A549 (cell line): ENCODE results near the gene NRXN3.

ENCODE experiments used
- CHD2 ChIP-seq: fragments of 150-350 bp; IDR thresholded peaks from 2 replicates; pipeline ENCODE4 v1.6.1; 2014; ENCODE audit warnings: low read length; ENCODE audit not compliant: partially characterized antibody
- CHD4 ChIP-seq: fragments of 200-600 bp; sonication (generic); IDR thresholded peaks from 2 replicates; pipeline ENCODE4 v1.6.1; 2016; ENCODE audit warnings: antibody characterized with exemption, mild to moderate bottlenecking, borderline replicate concordance
- CTCF ChIP-seq: fragments of >200 bp; sonication (Bioruptor Twin); formaldehyde crosslinking; IDR thresholded peaks from 3 replicates; pipeline ENCODE4 v1.5.1; 2016
- E2F6 ChIP-seq: IDR thresholded peaks from 2 replicates; pipeline ENCODE4 v1.6.1; 2012; ENCODE audit warnings: low read depth, borderline replicate concordance
- EHMT2 ChIP-seq: fragments of 200-600 bp; sonication (generic); IDR thresholded peaks from 2 replicates; pipeline ENCODE4 v1.6.1; 2016; ENCODE audit warnings: antibody characterized with exemption, low read depth, mild to moderate bottlenecking, moderate library complexity
- EP300 ChIP-seq, 2 experiments: fragments of >200 bp; sonication (Bioruptor Twin); formaldehyde crosslinking; IDR thresholded peaks; 2 replicates in 1 of 2; 3 replicates in 1 of 2; pipeline ENCODE4 v1.6.1; 2016 to 2017
- HMGXB4 ChIP-seq: fragments of 250-450 bp; sonication (Bioruptor Pico); IDR thresholded peaks from 2 replicates; pipeline ENCODE4 v1.5.0; 2021; ENCODE audit warnings: mild to moderate bottlenecking, moderate library complexity, borderline replicate concordance
- POLR2A ChIP-seq: IDR thresholded peaks from 2 replicates; pipeline ENCODE4 v1.6.1; 2012; ENCODE audit warnings: mild to moderate bottlenecking, low read length
- POLR2AphosphoS2 ChIP-seq: conservative IDR thresholded peaks from 2 replicates; pipeline ENCODE4 v1.6.1; 2012; ENCODE audit warnings: low read length, improper control_type of control experiment, inconsistent platforms
- RAD21 ChIP-seq, 2 experiments: fragments of >200 bp in 1 of 2; sonication (Bioruptor Twin) in 1 of 2; formaldehyde crosslinking in 1 of 2; IDR thresholded peaks in 1 of 2; conservative IDR thresholded peaks in 1 of 2; 2 replicates in 1 of 2; 3 replicates in 1 of 2; pipeline ENCODE4 v1.6.1; 2012 to 2018; ENCODE audit warnings: inconsistent platforms in 1 of 2
- RFX5 ChIP-seq: fragments of 450-650 bp; IDR thresholded peaks from 2 replicates; pipeline ENCODE4 v1.7.1; 2014; ENCODE audit warnings: antibody characterized with exemption, mild to moderate bottlenecking, moderate library complexity
- SMC3 ChIP-seq: fragments of >200 bp; sonication (Bioruptor Twin); formaldehyde crosslinking; IDR thresholded peaks from 3 replicates; pipeline ENCODE4 v1.6.1; 2018; ENCODE audit warnings: inconsistent platforms

- no peak for TF ChIP-seq CHD2
- no peak for TF ChIP-seq RAD21 (conservative IDR thresholded peaks at IDR 0.05 in 1 of 2, IDR thresholded peaks at IDR 0.05 in 1 of 2)
- TF ChIP-seq CTCF, result no peak
- no peak for TF ChIP-seq POLR2AphosphoS2
- TF ChIP-seq EP300 (IDR thresholded peaks at IDR 0.05), result no peak
- no peak for TF ChIP-seq CHD4
- TF ChIP-seq RFX5, result no peak
- TF ChIP-seq POLR2A, result no peak
- TF ChIP-seq HMGXB4 (CRISPR knock-in tag), result no peak
- no peak for TF ChIP-seq SMC3
- TF ChIP-seq E2F6, result no peak
- no peak for TF ChIP-seq EHMT2
Observed at GRCh38 chr14:78359581-78359980, 189.4 kb downstream of the NRXN3 start.
